HG02885 (cell line): Measurements from ENCODE around the gene RRM1.

ENCODE experiments used
- ATAC-seq: cut with Tn5 transposase; IDR thresholded peaks from one replicate; pipeline ENCODE4 v1.9.1; 2021; ENCODE audit warnings: mild to moderate bottlenecking; ENCODE audit not compliant: unreplicated experiment, poor library complexity

RRM1 gene

DNA sequence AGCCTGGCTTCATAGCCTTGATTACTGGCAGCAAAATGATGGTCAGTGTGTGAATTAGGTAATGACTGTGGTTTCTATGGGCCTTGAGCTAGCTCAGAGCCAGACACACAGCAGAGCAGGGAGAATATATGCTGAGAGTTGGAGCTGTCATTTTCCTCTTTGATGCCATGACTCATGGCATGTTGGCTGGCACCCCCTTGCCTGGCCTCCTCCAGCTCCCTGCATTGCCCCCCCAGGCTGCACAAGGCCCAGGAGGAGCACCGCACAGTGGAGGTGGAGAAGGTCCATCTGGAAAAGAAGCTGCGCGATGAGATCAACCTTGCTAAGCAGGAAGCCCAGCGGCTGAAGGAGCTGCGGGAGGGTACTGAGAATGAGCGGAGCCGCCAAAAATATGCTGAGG, 20.3 kb upstream of the RRM1 start:
- ATAC-seq: no peak

DNA sequence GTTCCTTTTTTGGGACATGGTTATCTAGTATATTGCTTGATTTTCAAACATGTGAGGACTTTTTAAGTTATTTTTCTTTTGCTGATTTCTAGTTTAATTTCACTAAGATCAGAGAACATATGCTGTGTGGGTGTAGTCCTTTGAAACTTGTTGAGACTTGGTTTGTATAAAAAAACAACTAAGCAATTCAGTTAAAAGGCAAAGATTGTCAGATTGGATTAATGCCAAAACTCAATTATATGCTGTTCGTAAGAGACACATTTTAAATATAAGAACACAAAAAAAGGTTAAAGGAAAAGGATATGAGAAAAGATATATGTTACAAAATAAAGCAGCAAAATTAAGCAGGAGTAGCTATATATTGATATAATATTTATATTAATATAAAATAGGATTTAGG, 17.8 kb upstream of the RRM1 start:
- ATAC-seq: no peak

DNA sequence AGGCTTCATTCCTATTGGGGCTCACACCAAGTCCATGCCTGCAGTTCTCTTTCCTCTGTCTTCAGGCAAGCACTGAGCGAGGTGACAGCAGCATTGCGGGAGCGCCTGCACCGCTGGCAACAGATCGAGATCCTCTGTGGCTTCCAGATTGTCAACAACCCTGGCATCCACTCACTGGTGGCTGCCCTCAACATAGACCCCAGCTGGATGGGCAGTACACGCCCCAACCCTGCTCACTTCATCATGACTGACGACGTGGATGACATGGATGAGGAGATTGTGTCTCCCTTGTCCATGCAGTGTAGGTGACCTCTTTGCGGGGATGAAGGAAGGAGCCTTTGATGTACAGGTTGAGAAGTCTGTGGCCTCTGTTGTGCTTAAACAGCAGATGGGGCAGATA, 11.4 kb upstream of the RRM1 start:
- no peak for ATAC-seq

DNA sequence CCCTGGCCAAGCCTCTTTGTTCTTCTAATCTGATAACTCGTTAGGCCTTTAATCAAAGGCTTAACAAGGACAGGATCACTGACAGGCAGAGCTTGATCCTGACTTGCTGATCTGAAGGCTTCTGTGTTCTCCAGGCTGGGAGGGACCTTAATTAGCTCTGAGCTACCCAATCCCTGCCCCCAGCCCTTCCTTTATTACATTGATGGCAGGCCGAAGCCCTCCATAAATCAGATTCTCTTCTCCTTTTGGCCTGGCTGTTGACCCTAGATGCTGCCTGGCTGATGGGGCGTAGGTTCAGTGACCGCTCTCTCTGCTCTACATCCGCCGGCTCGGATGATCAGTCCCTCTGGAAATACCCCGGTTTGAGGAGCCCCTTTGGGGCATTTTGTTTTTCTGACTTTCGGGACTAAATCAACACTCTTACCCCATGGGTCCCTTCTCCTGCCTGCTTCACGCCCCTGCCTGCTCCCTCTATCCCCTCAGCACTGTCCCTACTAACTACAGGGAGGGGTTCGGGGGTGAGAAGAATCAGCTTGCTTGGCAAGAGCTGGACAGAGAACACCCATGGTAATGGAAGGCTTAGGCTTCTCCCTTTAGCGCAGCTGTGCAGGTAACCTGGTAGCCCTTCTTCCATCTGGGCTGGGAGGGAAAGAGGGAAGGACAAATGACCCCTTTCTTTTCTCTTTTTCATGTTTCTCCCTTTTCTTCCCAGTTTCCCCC, 10.0 kb upstream of the RRM1 start:
- ATAC-seq: no peak

DNA sequence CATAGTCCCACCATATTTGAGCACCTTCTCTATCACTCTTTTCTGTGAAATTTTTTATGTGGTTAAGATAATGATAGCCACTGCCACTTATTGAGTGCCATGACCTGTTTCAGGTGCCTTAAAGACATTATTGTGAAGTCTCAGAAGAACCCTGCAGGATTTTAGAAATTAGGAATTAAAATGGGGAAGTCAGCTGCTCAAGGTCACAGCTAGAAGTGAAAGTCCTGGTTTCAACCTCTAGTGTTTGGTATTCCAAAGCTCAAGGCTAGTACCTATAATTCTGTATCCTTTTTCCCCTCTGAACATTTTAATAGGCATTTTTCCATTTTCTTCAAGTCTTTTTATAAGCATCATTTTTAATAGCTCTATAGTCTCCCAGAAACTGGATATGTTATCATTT, 9.0 kb upstream of the RRM1 start:
- no peak for ATAC-seq

DNA sequence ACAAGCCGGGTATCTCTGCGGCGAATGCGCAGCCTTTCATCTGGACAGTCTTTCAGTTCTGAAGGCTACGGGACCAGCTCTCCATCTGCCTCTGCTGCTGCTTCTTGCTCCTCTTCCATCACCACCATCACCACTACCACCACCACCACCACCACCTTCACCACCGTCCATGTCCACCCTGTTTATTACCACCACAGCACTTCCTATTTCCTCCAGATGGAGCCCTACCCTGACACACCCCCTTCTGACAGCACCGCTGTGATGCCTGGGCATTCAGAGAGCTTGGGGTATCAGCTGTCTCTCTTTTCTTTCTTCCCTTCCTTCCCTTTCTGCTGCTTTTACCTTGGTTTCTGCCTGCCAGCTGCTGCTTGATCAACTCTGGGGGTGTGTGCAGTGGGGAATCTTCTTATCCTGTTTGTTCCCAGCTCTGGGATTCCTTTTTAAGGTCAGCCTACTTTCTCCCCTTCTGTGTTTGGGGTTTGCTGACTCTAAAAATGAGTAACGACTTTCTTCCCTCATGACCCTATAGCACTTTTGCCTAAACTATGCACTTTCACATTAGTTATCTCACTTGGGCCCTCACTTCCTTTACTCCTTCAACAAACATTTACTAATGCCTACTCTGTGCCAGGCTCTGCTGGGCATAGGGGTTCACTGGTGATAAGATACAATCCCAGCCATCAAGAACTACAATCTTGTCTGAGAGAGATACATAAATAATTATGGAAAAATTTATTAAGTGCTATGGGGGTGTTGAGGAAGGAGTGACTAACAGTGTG, 7.8 kb upstream of the RRM1 start:
- no peak for ATAC-seq

DNA sequence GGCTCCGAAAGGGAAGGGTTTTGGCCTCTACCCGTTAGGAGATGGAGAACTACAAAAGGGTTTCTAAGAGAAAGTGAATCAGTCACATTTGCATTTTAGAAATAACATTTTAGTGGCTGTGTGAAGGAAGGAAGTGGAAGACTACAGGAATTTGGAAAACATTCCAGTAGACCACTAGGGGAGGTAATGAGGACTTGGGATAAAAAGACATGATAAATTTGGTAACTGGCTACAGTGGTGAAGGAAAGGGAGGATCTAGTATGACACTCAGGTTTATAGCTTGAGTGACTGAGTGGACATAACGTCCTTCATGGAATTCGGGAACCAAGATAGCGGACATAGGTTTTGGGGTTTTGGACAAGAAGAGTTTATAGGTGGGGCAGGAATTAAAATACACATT, 7.0 kb upstream of the RRM1 start:
- ATAC-seq: no peak

DNA sequence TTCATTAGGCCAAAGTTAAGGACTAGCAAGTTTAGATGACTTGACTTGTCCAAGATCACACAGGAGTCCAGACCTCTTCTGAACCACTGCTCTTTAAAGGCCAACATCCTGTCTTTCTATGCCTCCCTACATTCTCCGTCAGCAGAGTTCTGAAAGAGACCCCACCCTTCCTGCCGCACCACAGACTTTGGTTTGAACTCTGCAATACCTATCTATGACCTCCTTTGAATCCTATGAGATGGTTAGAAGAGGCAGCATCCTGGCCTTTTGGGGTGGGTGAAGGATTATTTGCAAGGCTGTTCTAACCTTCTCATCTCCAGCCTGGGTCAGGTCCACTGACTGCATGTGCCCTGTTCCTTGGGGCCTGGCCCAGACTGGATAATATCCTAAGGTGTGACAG, 4.3 kb upstream of the RRM1 start:
- ATAC-seq: no peak

DNA sequence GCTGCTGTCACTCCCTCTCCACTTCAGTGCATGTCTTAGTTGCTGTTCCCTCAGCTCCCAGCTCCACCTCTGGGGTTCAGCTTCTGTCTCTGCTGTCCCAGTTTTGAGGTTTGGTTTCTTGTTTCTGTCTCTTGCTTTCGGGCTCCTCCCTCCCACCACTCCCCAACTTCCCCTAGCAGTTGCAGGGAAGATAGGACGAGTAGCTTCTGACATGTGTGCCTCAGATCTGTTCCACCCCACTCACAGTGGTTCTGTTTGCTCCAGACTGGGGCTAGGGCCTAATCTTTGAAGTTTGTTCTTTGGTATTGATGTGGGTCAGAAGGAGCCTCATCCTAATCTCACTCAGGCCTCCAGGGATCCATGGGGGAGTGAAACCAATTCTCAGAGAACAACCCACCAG, 2.6 kb upstream of the RRM1 start:
- ATAC-seq: no peak

DNA sequence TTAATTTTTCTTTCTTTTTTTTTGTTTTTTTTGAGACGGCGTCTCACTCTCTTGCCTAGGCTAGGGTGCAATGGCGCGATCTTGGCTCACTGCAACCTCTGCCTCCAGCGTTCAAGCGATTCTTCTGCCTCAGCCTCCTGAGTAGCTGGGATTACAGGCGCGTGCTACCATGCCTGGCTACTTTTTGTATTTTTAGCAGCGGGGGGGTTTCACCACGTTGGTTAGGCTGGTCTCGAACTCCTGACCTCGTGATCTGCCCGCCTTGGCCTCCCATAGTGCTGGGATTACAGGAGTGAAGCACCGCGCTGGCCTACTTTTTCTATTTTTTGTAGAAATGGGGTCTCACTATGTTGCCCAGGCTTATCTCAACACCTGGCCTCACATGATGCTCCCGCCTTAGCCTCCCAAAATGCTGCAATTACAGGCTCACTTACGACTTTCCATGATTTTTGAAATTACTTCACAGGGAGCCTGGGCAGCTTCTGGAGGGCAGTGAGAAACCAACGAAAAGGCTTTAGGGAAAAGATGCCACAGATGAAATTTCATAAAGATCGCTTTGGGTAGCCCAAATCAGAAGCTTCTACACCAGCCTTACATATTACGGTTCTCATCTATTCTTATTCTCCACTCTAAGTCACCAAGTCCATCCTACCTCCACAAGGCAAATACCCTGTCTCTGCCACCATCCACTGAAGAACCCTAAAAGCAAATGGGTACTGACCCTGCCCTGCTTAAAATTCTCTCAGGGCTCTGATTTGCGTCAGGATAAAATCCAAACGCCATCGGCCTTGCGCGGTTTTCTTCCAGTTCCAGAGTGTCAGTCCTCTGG, 866 bp upstream of the RRM1 start:
- ATAC-seq: no peak

DNA sequence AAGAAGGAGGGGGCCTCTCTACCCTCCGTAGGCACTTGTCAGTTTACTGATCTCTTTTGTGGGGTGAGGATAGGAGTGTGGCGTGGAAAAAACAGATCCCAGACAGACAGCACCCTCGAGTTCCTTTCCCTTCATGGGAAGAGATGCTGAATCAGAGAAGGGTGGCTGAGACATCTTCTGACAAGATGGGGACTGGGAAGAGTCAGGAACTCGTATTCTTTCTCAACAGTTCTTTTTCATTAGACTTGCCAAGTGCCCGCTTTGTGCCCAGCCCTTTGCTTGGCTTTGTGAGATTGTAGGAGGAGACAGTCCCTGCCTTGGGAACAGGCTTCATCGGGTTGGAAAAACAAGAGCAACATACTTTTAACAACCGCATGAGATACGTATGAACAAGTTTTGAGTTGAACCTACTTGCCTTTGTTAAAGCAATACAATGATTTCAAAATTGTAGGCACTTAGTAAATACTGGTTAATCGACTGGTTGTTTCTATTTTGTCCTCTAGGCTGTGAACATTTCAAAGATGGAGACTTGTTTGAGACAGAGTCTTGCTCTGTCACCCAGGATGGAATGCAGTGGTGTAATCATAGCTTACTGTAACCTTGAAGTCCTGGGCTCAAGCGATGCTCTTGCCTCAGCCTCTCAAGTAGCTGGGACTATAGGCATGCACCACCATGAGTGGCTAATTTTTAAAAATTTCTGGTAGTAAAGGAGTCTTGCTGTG, 1.1 kb downstream of the RRM1 start:
- no peak for ATAC-seq

DNA sequence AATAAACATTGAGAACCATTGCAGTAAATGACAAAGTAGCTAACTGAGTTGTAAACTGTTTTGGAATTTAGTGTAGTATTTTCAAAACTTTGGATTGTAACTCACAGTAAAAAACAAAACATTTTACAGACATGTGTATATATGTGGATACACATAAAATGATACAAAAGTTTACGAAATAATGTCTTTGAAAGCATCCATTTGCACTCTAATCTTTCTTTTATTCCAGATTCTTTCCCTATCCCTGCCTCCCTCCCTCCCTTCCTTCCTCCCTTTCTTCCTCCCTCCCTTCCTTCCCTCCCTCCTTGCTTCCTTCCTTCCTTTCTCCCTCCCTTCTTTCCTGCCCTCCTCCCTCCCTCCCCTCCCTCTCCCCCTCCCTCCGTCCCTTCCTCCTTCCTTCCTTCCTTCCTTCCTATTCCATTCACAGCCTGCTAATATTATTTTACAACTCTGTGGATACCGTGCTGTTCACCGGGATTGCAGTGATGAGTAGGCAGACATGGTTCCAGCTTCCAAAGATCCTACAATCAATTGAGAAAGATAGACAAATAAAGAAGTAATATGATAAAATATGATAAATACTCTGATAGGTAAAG, 3.5 kb downstream of the RRM1 start:
- ATAC-seq: no peak

DNA sequence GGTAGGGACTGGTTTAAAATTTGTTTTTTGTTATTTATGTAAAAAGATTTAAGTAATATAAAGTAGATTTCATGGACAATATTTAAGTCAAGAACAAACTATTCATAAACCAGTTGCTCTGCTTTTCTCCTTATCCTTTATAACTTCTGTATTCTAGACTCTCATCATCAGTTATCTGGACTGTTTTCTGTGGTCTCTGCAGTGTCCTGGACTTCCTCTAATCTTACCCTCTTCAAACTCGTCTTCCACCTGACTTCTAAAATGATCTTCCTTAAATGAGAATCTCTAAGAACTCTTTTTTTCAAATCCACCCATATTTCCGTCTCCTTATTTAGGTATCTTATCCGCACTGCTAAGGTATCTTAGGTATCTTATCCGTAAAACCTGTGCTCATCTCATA, 8.1 kb downstream of the RRM1 start:
- ATAC-seq: no peak

DNA sequence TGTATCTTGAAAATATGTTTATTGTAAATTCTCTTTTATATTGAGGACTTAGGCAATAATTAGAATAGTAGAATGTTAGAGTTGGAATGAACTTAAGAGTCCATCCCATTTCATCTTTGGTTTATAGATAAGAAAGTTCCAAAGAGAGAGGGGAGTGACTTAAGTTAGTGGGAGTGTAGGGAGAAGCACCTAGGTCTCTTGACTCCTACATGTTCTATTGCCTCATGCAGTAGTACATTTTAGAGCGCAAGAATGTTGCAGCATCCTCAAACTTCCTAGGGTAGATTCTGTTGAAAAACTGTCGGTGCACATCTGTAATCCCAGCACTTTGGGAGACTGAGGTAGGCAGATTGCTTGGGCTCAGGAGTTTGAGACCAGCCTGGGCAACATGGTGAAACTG, 8.7 kb downstream of the RRM1 start:
- no peak for ATAC-seq

DNA sequence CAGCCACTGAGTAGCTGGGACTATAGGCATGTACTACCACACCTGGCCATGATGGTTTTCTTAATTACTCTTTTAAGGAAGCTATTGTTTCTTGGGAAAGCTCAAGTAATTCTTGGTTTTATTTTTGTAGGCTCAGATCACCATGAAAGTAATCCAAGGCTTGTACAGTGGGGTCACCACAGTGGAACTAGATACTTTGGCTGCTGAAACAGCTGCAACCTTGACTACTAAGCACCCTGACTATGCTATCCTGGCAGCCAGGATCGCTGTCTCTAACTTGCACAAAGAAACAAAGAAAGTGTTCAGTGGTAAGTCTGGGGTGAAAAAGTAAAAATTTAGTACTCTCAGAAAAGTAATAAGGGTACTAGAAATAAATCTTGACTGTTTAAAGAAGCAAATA, 11.3 kb downstream of the RRM1 start:
- ATAC-seq: no peak

DNA sequence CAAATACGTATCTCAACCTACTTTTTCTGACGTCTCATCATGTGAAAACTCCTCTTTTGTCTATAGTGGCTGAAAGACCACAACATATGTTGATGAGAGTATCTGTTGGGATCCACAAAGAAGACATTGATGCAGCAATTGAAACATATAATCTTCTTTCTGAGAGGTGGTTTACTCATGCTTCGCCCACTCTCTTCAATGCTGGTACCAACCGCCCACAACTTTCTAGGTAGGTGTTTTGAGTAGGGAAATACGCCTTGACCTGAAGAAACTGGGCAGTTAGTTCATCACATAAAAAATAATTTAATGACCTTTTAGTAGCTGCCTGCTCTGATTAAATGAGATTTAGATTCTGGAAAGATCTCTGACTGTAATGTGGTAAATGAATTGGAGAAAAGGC, 17.2 kb downstream of the RRM1 start:
- ATAC-seq: no peak

DNA sequence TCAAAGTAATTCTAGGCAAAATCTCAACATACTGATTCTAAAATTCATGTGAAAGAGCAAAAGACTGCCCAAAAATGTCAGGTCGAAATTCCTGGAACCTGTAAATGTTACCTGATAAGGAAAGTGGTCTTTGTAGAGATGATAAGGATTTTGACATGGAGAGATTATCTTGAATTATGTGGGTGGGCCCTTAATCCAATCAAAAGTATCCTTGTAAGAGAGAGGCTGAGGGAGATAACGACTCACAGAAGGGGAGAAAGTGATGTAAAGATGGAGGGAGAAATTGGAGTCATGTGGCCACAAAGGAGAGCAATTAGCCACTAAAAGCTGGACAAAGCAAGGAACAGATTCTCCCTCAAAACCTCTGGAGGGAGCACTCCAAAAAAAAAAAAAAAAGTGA, 20.5 kb downstream of the RRM1 start:
- ATAC-seq: no peak

DNA sequence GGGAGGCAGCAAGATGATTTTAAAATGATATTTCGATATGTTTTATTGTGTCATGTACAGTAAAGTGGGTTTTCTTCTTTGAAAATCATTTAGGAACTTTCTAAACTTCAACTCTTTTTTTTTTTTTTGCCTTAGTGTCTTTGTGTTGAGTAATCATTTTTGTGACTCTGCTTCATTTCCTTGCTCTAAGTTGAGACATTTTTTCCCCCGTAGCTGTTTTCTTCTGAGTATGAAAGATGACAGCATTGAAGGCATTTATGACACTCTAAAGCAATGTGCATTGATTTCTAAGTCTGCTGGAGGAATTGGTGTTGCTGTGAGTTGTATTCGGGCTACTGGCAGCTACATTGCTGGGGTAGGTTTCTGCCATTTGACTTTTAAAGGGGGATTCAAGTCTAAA, 23.5 kb downstream of the RRM1 start:
- no peak for ATAC-seq

DNA sequence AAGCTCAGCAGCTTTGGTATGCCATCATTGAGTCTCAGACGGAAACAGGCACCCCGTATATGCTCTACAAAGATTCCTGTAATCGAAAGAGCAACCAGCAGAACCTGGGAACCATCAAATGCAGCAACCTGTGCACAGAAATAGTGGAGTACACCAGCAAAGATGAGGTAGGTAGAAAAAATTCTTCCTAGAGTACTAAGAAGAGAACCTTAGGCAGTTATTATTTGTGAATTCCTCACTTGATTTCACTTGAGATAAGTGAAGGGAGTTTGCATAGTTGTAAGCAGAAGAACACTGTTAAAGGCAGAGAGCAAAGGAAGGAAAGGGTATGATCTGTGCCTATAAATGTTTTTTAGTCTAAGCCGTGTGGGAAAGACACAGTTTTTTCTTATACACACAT, 28.6 kb downstream of the RRM1 start:
- ATAC-seq: no peak

DNA sequence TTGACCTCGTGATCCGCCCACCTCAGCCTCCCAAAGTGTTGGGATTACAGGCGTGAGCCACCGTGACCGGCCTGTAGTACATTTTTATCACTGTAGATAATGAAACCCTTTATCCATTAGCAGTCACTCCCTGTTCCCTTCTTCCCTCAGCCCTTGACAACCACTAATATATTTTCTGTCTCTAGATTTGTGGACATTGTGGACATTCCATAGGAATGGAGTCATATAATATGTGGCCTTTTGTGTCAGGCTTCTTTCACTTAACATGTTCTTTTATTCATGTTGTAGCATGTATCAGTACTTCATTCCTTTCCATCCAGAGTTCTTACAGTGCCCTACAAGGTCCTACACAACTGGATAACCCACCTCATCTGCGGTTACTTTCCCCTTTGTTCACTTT, 30.5 kb downstream of the RRM1 start:
- no peak for ATAC-seq
